ENCODE measurements around the gene PALM3. TPM values are rescaled to one million over a fixed set of nuclear protein-coding genes. Genes with fewer than 3 reads are reported as not detected.
A peak's percentile ranks its signal among the peaks of the same experiment; 100 is the strongest.

PALM3 gene
- total RNA-seq, 5 donors from 2014 or later (not counting 1 experiment from before 2014, with no cell fraction given): 0.16 to 0.39 TPM; not detected in 3

DNA sequence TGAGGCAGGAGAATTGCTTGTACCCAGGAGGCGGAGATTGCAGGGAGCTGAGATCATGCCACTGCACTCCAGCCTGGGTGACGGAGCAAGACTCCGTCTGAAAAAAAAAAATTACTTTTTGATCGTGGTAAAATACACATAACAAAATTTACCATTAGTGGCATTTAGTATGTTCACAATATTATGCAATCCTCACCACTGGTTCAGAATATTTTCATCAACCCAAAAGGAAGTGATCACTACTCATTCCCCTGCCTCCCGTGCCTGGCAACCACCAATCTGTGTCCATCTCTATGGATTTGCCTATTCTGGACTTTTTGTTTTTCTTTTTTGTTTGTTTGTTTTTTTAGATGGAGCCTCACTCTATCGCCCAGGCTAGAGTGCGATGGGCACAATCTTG, 1.2 kb upstream of the PALM3 start:
- H3K4me3 Mint-ChIP-seq: no peak overlapping the region
- Histone ChIP-seq H3K36me3 (ENCODE audit: control insufficient read depth in 2 of 2, extremely low read depth in 1 of 2, insufficient read depth in 1 of 2, low read length in 1 of 2) (no peaks in the 10 kb centered on the region), H3K4me1 (ENCODE audit: control insufficient read depth in 1 of 2, extremely low read depth in 1 of 2, insufficient read depth in 2 of 2, low read length in 2 of 2) (peaks cover 0 to 14% of the 10 kb centered on the region in 2 experiments), H3K27me3 (replicated peaks in 1 of 2; ENCODE audit: control insufficient read depth in 2 of 2, extremely low read depth in 1 of 2, insufficient read depth in 2 of 2, low read length in 1 of 2) (peaks cover 2 to 47% of the 10 kb centered on the region in 2 experiments), H3K9me3 (no peaks in the 10 kb centered on the region), H3K27ac (ENCODE audit: low read length) (no peak overlapping the region), H3K4me3 (ENCODE audit: control insufficient read depth in 1 of 2, extremely low read depth in 1 of 2, low read length in 1 of 2) (no peak overlapping the region)
- POLR2A ChIA-PET: no interaction called here
- CTCF ChIA-PET: no interaction called here
- H3K36me3 Mint-ChIP-seq: no peaks in the 10 kb centered on the region
- no peak overlapping the region for H3K27ac Mint-ChIP-seq
- no peak for DNase-seq
- H3K4me1 Mint-ChIP-seq: peaks cover 9 to 15% (median 9%) of the 10 kb centered on the region in 3 donors
- H3K27me3 Mint-ChIP-seq: peaks cover 14 to 28% of the 10 kb centered on the region in 2 donors
- 100% methylated on average over 1 of the region's 7 CpGs for WGBS (ENCODE audit: insufficient coverage)
- ATAC-seq (replicated peaks in 1 of 4): no peak
- no peaks in the 10 kb centered on the region for H3K9me3 Mint-ChIP-seq

DNA sequence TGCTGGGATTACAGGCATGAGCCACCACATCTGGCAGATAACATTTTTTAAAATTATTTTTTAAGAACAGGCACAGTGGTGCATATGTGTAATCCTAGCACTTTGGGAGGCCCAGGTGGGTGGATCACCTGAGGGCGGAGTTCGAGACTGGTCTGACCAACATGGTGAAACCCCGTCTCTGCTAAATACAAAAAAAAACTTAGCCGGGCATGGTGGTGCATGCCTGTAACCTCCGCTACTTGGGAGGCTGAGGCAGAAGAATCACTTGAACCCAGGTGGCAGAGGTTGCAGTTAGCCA, 631 bp upstream of the PALM3 start:
- Histone ChIP-seq H3K9me3 (no peaks in the 10 kb centered on the region), H3K36me3 (ENCODE audit: control insufficient read depth in 2 of 2, extremely low read depth in 1 of 2, insufficient read depth in 1 of 2, low read length in 1 of 2) (no peaks in the 10 kb centered on the region), H3K4me3 (ENCODE audit: control insufficient read depth in 1 of 2, extremely low read depth in 1 of 2, low read length in 1 of 2) (no peak overlapping the region), H3K27ac (ENCODE audit: low read length) (no peak overlapping the region), H3K4me1 (ENCODE audit: control insufficient read depth in 1 of 2, extremely low read depth in 1 of 2, insufficient read depth in 2 of 2, low read length in 2 of 2) (peaks cover 3 to 20% of the 10 kb centered on the region in 2 experiments), H3K27me3 (replicated peaks in 1 of 2; ENCODE audit: control insufficient read depth in 2 of 2, extremely low read depth in 1 of 2, insufficient read depth in 2 of 2, low read length in 1 of 2) (peaks cover 4 to 53% of the 10 kb centered on the region in 2 experiments)
- peaks cover 14 to 21% (median 15%) of the 10 kb centered on the region in 3 donors for H3K4me1 Mint-ChIP-seq
- H3K9me3 Mint-ChIP-seq: no peaks in the 10 kb centered on the region
- peaks cover 19 to 33% of the 10 kb centered on the region in 2 donors for H3K27me3 Mint-ChIP-seq
- DNase-seq: no peak
- no peak for ATAC-seq (replicated peaks in 1 of 4)
- no peaks in the 10 kb centered on the region for H3K36me3 Mint-ChIP-seq
- H3K27ac Mint-ChIP-seq: no peak overlapping the region
- ChIA-PET CTCF (interaction anchor here in 1 of 2 donors (0.5 kb wide), 1 partner anchor 15 kb away, joined by 6 read pairs; no protein-coding TSS in a partner anchor), POLR2A (no interaction called here)
- H3K4me3 Mint-ChIP-seq: no peak overlapping the region
- 88% methylated on average over 4 of the region's 5 CpGs for WGBS (ENCODE audit: insufficient coverage)

DNA sequence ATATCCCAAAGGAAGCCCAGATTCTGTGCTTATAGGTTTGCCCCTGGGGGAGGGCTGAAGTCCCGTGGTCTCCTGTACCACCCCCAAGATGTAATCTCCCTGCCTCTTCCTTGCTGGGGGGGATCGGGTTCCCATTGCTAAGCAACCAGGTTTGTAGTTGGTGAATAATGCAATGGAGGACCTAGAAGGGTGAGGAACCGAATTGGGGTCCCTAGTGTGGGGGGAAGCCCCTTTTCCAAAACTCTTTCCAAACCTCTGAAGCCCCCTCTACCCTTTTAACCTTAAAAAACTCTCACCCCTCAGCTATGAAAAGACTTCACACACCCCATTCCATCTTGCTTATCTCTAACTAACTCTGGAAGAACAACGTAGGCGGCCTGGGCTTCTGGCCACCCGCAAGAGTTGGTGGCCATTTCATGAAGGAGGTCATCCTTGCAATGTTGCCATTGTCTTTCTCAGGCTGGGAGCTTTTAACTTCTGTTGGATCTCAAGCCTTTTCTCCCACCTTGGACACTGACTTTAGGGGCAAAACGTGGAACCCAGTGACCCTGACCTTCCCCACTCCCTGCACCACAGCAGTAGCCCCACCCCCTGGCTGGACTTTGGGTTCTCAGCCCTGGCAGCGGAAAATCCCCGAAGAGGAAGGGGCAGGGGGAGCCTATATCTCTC, 661 bp downstream of the PALM3 start:
- no peak for DNase-seq
- H3K9me3 Mint-ChIP-seq: no peaks in the 10 kb centered on the region
- 40% methylated on average over 1 of the region's 9 CpGs for whole genome bisulfite sequencing (ENCODE audit: insufficient coverage)
- Histone ChIP-seq H3K27ac (ENCODE audit: low read length) (no peak overlapping the region), H3K4me1 (ENCODE audit: control insufficient read depth in 1 of 2, extremely low read depth in 1 of 2, insufficient read depth in 2 of 2, low read length in 2 of 2) (peaks cover 3 to 24% of the 10 kb centered on the region in 2 experiments), H3K36me3 (ENCODE audit: control insufficient read depth in 2 of 2, extremely low read depth in 1 of 2, insufficient read depth in 1 of 2, low read length in 1 of 2) (no peaks in the 10 kb centered on the region), H3K4me3 (ENCODE audit: control insufficient read depth in 1 of 2, extremely low read depth in 1 of 2, low read length in 1 of 2) (no peak overlapping the region), H3K9me3 (no peaks in the 10 kb centered on the region), H3K27me3 (replicated peaks in 1 of 2; ENCODE audit: control insufficient read depth in 2 of 2, extremely low read depth in 1 of 2, insufficient read depth in 2 of 2, low read length in 1 of 2) (peaks cover 4 to 60% of the 10 kb centered on the region in 2 experiments)
- no peaks in the 10 kb centered on the region for H3K36me3 Mint-ChIP-seq
- peaks cover 19 to 33% of the 10 kb centered on the region in 2 donors for H3K27me3 Mint-ChIP-seq
- ATAC-seq (replicated peaks in 1 of 4): no peak
- H3K27ac Mint-ChIP-seq: no peak overlapping the region
- H3K4me3 Mint-ChIP-seq: no peak overlapping the region
- H3K4me1 Mint-ChIP-seq: peaks cover 14 to 23% (median 16%) of the 10 kb centered on the region in 3 donors
- ChIA-PET CTCF (interaction anchor here (0.6 kb wide), 4 partner anchors 17 to 173 kb away, joined by 4 to 6 read pairs (median 4); no protein-coding TSS in a partner anchor), POLR2A (interaction anchor here in 1 of 2 donors (0.5 kb wide), 1 partner anchor 16 kb away, joined by 7 read pairs; no protein-coding TSS in a partner anchor)

DNA sequence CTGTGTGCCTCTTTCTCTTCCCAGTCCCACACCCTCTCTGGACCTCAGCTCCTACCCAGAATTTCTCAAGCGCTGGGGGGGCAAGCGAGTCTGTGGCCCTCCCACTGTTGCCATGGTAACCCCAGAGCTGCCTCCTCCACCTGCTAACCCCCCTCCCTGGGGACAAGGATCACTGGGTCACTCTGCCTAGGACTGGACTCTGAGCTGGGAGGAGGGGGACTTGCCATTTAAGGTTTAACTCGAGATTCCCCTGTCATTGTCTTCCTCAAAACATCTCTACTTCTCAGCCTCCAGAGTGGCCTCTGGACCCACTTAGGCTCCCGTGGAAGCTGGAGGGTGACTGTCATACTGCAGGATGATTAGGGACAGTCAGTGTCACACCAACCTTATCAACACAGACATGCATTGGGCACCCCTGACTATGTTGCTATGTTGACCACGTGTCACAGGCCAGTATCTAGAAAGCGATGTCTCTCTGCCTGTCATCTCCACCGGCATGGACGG, 2.2 kb downstream of the PALM3 start:
- Histone ChIP-seq H3K4me3 (ENCODE audit: control insufficient read depth in 1 of 2, extremely low read depth in 1 of 2, low read length in 1 of 2) (no peak overlapping the region), H3K4me1 (ENCODE audit: control insufficient read depth in 1 of 2, extremely low read depth in 1 of 2, insufficient read depth in 2 of 2, low read length in 2 of 2) (peaks cover 3 to 24% of the 10 kb centered on the region in 2 experiments), H3K27me3 (replicated peaks in 1 of 2; ENCODE audit: control insufficient read depth in 2 of 2, extremely low read depth in 1 of 2, insufficient read depth in 2 of 2, low read length in 1 of 2) (peaks cover 4 to 61% of the 10 kb centered on the region in 2 experiments), H3K9me3 (no peaks in the 10 kb centered on the region), H3K36me3 (ENCODE audit: control insufficient read depth in 2 of 2, extremely low read depth in 1 of 2, insufficient read depth in 1 of 2, low read length in 1 of 2) (no peaks in the 10 kb centered on the region), H3K27ac (ENCODE audit: low read length) (no peak overlapping the region)
- ChIA-PET CTCF (interaction anchor here (1.0 to 1.7 kb wide), 6 partner anchors 10 to 77 kb away, joined by 3 to 6 read pairs (median 4); partner anchors contain the start of gene ASF1B (in 1 of the 2)), POLR2A (interaction anchor here in 1 of 2 donors (0.6 kb wide), 1 partner anchor 12 kb away, joined by 4 read pairs; no protein-coding TSS in a partner anchor)
- Mint-ChIP-seq H3K9me3 (no peaks in the 10 kb centered on the region), H3K4me1 (peaks cover 14 to 24% (median 23%) of the 10 kb centered on the region in 3 donors), H3K27ac (no peak overlapping the region), H3K4me3 (peak overlapping the region in 1 of 3 donors; percentile 35), H3K27me3 (peaks cover 19 to 33% of the 10 kb centered on the region in 2 donors), H3K36me3 (no peaks in the 10 kb centered on the region)
- WGBS (ENCODE audit: insufficient coverage): 65% methylated on average over 5 of the region's 8 CpGs
- ATAC-seq (replicated peaks in 1 of 4): no peak
- no peak for DNase-seq

DNA sequence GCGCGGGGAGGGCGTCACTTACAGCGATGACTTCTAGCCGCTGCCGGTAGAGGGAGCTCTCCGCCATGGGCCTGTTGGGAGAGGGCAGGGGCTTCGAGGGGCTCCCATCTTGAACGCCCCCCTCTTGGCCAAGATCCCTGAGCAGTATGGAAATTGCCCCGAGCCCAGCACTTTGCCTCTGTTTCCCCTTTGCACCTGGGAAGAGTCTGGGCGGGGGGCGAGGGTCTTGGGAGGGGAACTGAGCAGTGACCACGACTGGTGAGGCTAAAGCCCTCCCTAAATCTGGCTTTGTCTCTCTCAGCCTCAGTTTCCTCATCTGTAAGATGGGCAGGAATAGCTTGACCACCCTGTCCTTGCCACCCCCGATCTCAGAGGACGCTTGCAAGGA, 2.8 kb downstream of the PALM3 start:
- no peaks in the 10 kb centered on the region for H3K36me3 Mint-ChIP-seq
- H3K27me3 ChIP-seq (replicated peaks in 1 of 2; ENCODE audit: control insufficient read depth in 2 of 2, extremely low read depth in 1 of 2, insufficient read depth in 2 of 2, low read length in 1 of 2): peaks cover 4 to 61% of the 10 kb centered on the region in 2 experiments
- H3K9me3 Mint-ChIP-seq: no peaks in the 10 kb centered on the region
- H3K27me3 Mint-ChIP-seq: peaks cover 19 to 33% of the 10 kb centered on the region in 2 donors
- H3K36me3 ChIP-seq (ENCODE audit: control insufficient read depth in 2 of 2, extremely low read depth in 1 of 2, insufficient read depth in 1 of 2, low read length in 1 of 2): no peaks in the 10 kb centered on the region
- WGBS (ENCODE audit: insufficient coverage): 0% methylated on average over 9 of the region's 15 CpGs
- H3K4me1 ChIP-seq (ENCODE audit: control insufficient read depth in 1 of 2, extremely low read depth in 1 of 2, insufficient read depth in 2 of 2, low read length in 2 of 2): peaks cover 3 to 24% of the 10 kb centered on the region in 2 experiments
- ATAC-seq (replicated peaks in 1 of 4) (peak in 1 of 4 experiments; percentile 61), DNase-seq (peak in 26 of 35 experiments; percentile 5 to 72 (median 45))
- no peaks in the 10 kb centered on the region for H3K9me3 ChIP-seq
- ChIA-PET POLR2A (interaction anchor here in 1 of 2 donors (0.5 kb wide), 1 partner anchor 10 kb away, joined by 10 read pairs; no protein-coding TSS in a partner anchor), CTCF (interaction anchor here (0.6 to 1.7 kb wide), 11 partner anchors 10 to 125 kb away, joined by 3 to 6 read pairs (median 3); partner anchors contain the start of gene ASF1B (in 1 of the 2))
- no peak overlapping the region for H3K4me3 ChIP-seq (ENCODE audit: control insufficient read depth in 1 of 2, extremely low read depth in 1 of 2, low read length in 1 of 2)
- H3K27ac ChIP-seq (ENCODE audit: low read length): no peak overlapping the region
- H3K4me3 Mint-ChIP-seq: peak overlapping the region; percentile 21 to 75 (median 37)
- no peak overlapping the region for H3K27ac Mint-ChIP-seq
- H3K4me1 Mint-ChIP-seq: peaks cover 14 to 28% (median 23%) of the 10 kb centered on the region in 3 donors
